CD4-positive, alpha-beta T cell (primary cell): Measurements from ENCODE around the gene ANKRD42. TPM values are rescaled to one million over a fixed set of nuclear protein-coding genes. Genes with fewer than 3 reads are reported as not detected.
A peak's percentile ranks its signal among the peaks of the same experiment; 100 is the strongest.

Source experiments
- ATAC-seq: fragments of 200-7000 bp; cut with Tn5 transposase; one replicate; pipeline ENCODE4 v1.10.0; 2022; ENCODE audit warnings: mild to moderate bottlenecking; ENCODE audit not compliant: poor library complexity
- CTCF ChIA-PET: fragments of 350-600 bp; sonication (Branson Sonifier 250); formaldehyde crosslinking; loops from one replicate; lab custom pipeline; 2021; ENCODE audit warnings: antibody characterized with exemption, inconsistent platforms; lab: Charles Lee
- POLR2A ChIA-PET: fragments of 350-600 bp; sonication (Branson Sonifier 250); formaldehyde crosslinking; loops from one replicate; lab custom pipeline; 2021; ENCODE audit warnings: antibody characterized with exemption, inconsistent platforms; lab: Charles Lee
- DNase-seq, 14 experiments: peaks; one replicate each; pipeline ENCODE4 v3.0.0-alpha.2; 2013 to 2020; ENCODE audit warnings: mixed read lengths in 2 of 14
- H3K27ac ChIP-seq, 2 donors: one replicate each; pipeline versions ENCODE4 v1.5.1 to v1.7.0; 2013; ENCODE audit warnings: low read length in 2 of 2, low read depth in 1 of 2, mild to moderate bottlenecking in 1 of 2
- H3K27me3 ChIP-seq, 2 experiments: 1 replicate in 1 of 2; 2 replicates in 1 of 2; pipeline versions ENCODE4 v1.6.1 to v1.7.0; 2013; ENCODE audit warnings: low read length in 2 of 2, control low read depth in 1 of 2, mild to moderate bottlenecking in 1 of 2, moderate library complexity in 1 of 2; ENCODE audit not compliant: insufficient read depth in 2 of 2, control insufficient read depth in 1 of 2
- H3K36me3 ChIP-seq: one replicate; pipeline ENCODE4 v1.6.1; 2013; ENCODE audit warnings: low read length, control low read depth; ENCODE audit not compliant: insufficient read depth
- H3K4me1 ChIP-seq: one replicate; pipeline ENCODE4 v1.6.1; 2013; ENCODE audit warnings: low read length, control low read depth; ENCODE audit not compliant: insufficient read depth
- H3K4me3 ChIP-seq: one replicate; pipeline ENCODE4 v1.5.1; 2013; ENCODE audit warnings: mild to moderate bottlenecking, low read length, moderate library complexity
- H3K9me3 ChIP-seq, 2 experiments: 1 replicate in 1 of 2; 2 replicates in 1 of 2; pipeline versions ENCODE4 v1.6.1 to v1.7.0; 2013; ENCODE audit warnings: low read length in 2 of 2, mild to moderate bottlenecking in 2 of 2, control low read depth in 1 of 2, moderate library complexity in 1 of 2; ENCODE audit not compliant: control insufficient read depth in 1 of 2, insufficient read depth in 1 of 2
- H3K27ac Mint-ChIP-seq: one replicate; pipeline ENCODE4 v1.8.0; 2020; ENCODE audit warnings: mixed read lengths
- H3K27me3 Mint-ChIP-seq: one replicate; pipeline ENCODE4 v1.8.0; 2021; ENCODE audit warnings: mixed read lengths
- H3K36me3 Mint-ChIP-seq: one replicate; pipeline ENCODE4 v1.8.0; 2021; ENCODE audit warnings: low read depth, mixed read lengths
- H3K4me1 Mint-ChIP-seq: one replicate; pipeline ENCODE4 v1.8.0; 2021; ENCODE audit warnings: low read depth, mixed read lengths
- H3K4me3 Mint-ChIP-seq: one replicate; pipeline ENCODE4 v1.8.0; 2020; ENCODE audit warnings: mild to moderate bottlenecking, mixed read lengths
- H3K9me3 Mint-ChIP-seq: one replicate; pipeline ENCODE4 v1.8.0; 2020; ENCODE audit warnings: mixed read lengths
- CTCF ChIP-seq: fragments of 200-600 bp; IDR thresholded peaks from one replicate; pipeline ENCODE4 v1.8.0; 2022; ENCODE audit warnings: antibody characterized with exemption, mild to moderate bottlenecking
- intact Hi-C, 2 experiments: fragments of 100-400 bp; cut with DNase I in 1 of 2; cut with micrococcal nuclease in 1 of 2; formaldehyde crosslinking; loops; one replicate each; pipeline versions ENCODE4 v1.15.1 to v1.9.0; 2023 to 2025; cut with DNase I, micrococcal nuclease
- total RNA-seq, 174 experiments: library from RNA in 2 of 174; stranded (reverse) in 2 of 174; gene quantifications; one replicate each; pipeline ENCODE4 v1.2.3 and lab custom pipeline; 2021 to 2026

ANKRD42 gene
- total RNA-seq, 2 experiments from 2014 or later, result 8.6 to 10.0 TPM

GRCh38 chr11:83156144-83156995 is 37.1 kb upstream of the ANKRD42 start:
- H3K9me3 Mint-ChIP-seq, result no peaks in the 10 kb centered on the region
- POLR2A ChIA-PET, result interaction anchor here (0.7 to 6.9 kb wide), 50 partner anchors 9 to 423 kb away, joined by 3 to 208 read pairs (median 5); partner anchors contain the start of genes ANKRD42, CCDC90B, DDIAS and FAM181B
- Histone ChIP-seq H3K4me1 (peaks cover 16% of the 10 kb centered on the region), H3K4me3 (peak overlapping the region; percentile 99), H3K27me3 (no peaks in the 10 kb centered on the region), H3K27ac (peak overlapping the region; percentile 98 to 99), H3K36me3 (peaks cover 14% of the 10 kb centered on the region), H3K9me3 (no peaks in the 10 kb centered on the region)
- H3K36me3 Mint-ChIP-seq, result peaks cover 53% of the 10 kb centered on the region
- peaks cover 26% of the 10 kb centered on the region for H3K4me1 Mint-ChIP-seq
- intact Hi-C loops, result loop anchor here (1.0 to 5.0 kb wide), 7 partner anchors 37 to 256 kb away; partner anchors contain the start of genes DDIAS (in 2 of the 2), ANKRD42 (in 1 of the 2), CCDC90B (in 1 of the 2) and PRCP (in 1 of the 2)
- peak overlapping the region; percentile 100 for H3K27ac Mint-ChIP-seq
- peak; percentile 84 for ATAC-seq
- peak overlapping the region; percentile 98 for H3K4me3 Mint-ChIP-seq
- H3K27me3 Mint-ChIP-seq, result no peaks in the 10 kb centered on the region
- TF ChIP-seq CTCF, result no peak
- peak in 13 of 14 experiments; percentile 47 to 100 (median 97) for DNase-seq
- CTCF ChIA-PET, result interaction anchor here (0.6 to 1.5 kb wide), 4 partner anchors 38 to 255 kb away, joined by 3 to 5 read pairs (median 4); partner anchors contain the start of gene DDIAS

- Mint-ChIP-seq H3K36me3 (peaks cover 60% of the 10 kb centered on the region), H3K27ac (peak within 1 kb of the TSS; percentile 100), H3K27me3 (no peaks in the 10 kb centered on the region), H3K4me3 (peak within 1 kb of the TSS; percentile 98), H3K4me1 (peaks cover 33% of the 10 kb centered on the region), H3K9me3 (no peaks in the 10 kb centered on the region)
- peak within 1 kb of the TSS; percentile 98 to 99 for H3K27ac ChIP-seq
- no peaks in the 10 kb centered on the region for H3K27me3 ChIP-seq
- ATAC-seq, result peak; percentile 9
- peaks cover 16% of the 10 kb centered on the region for H3K4me1 ChIP-seq
- peaks cover 15% of the 10 kb centered on the region for H3K36me3 ChIP-seq
- peak within 1 kb of the TSS; percentile 99 for H3K4me3 ChIP-seq
- intact Hi-C loops, result loop anchor here (1.0 to 5.0 kb wide), 7 partner anchors 36 to 256 kb away; partner anchors contain the start of genes DDIAS (in 2 of the 2), ANKRD42 (in 1 of the 2), CCDC90B (in 1 of the 2) and PRCP (in 1 of the 2)
- POLR2A ChIA-PET, result interaction anchor here (0.6 to 6.9 kb wide), 50 partner anchors 9 to 423 kb away, joined by 3 to 208 read pairs (median 5); partner anchors contain the start of genes ANKRD42, CCDC90B, DDIAS and FAM181B
- DNase-seq, result peak in 2 of 14 experiments; percentile 96 to 99
- CTCF ChIA-PET, result interaction anchor here (1.0 kb wide), 1 partner anchor 38 kb away, joined by 4 read pairs; no protein-coding TSS in a partner anchor
- no peaks in the 10 kb centered on the region for H3K9me3 ChIP-seq
- no peak for TF ChIP-seq CTCF
Measured at GRCh38 chr11:83156996-83157593, 36.4 kb upstream of the ANKRD42 start, which contains the start of gene PCF11. TSS of gene PCF11 (plus strand) at chr11:83157131. CDS start at chr11:83157440, 309 bp downstream.
